Measurements from ENCODE around the gene ATRNL1.

Gene ATRNL1

DNA sequence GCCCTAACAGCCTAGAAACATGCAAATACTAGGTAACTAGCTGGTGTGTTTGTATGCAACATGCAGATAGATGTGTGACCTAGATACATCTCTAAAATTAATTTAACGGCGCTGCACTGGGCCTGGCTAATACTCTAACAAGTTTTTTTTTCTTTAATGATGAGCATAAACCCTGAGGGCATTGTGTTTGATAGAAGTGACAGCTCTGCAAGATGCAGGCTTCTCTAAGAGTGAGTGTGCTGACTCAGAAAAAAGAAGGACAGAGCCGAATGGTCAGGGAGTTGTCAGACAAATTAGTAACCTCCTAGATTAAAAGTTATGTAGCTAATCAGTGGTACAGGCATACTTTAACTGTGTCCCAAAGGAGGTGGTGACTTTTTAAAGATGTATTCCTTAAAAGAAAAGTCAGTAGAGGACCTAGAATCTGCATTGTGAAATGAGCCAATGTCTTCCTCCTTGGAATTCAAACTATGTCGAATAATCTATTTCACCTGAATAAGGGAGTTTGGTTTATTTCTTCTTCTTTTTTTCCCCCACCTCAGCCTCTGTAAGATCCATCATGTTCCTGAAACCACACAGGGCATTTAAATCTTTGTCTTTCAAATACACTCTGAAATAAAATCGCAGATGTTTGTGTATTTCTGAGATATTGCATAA is 864.7 kb downstream of the ATRNL1 start:
- DNase-seq = no peak

DNA sequence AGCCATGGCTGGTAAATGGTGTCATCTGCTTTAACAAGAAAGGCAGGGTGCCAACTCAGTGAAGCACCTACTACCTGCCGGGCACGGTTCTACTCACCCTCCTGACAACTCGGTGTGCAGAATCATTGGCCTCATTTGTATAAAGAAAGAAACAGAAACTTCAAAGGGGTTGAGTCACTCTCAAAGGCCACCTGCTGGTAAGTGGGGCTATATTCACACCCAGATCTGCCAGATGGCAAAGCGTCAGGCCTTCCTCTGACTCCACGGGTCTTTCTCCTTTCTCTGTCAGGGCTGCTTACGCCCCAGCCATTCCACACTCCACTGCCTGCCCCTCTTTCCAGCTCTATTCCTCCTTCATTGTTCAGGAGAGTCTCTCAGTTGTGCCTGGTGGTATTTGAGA is 870.7 kb downstream of the ATRNL1 start:
- no peak for DNase-seq

- no peak for DNase-seq
Observed at GRCh38 chr10:115964827-115965226, 871.7 kb downstream of the ATRNL1 start.

DNA sequence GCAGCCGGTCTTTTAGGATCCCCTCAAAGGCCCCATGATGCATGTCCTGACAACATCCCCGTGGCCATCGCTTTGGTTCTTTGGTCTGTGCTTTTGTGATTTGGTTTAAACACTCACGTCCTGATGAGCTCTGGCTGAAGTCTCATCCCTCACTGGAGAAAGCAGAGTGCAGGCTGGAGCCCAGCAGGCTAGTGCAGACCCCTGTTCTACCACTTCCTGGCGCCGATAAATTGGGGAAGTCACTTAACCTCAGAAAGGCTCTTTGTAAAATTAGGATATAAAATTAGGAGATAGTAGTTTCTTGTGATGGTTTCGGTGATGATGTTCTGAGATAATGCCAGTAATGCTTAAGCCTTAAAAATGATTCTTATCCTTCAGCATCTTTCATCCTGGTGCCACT is 872.2 kb downstream of the ATRNL1 start:
- DNase-seq = no peak

GRCh38 chr10:115968236-115968635 is 875.1 kb downstream of the ATRNL1 start:
- DNase-seq = no peak

- no peak for DNase-seq
Observed at GRCh38 chr10:115969591-115969990, 876.4 kb downstream of the ATRNL1 start.

GRCh38 chr10:115971921-115972320 is 878.8 kb downstream of the ATRNL1 start:
- no peak for DNase-seq

GRCh38 chr10:115972426-115972825 is 879.3 kb downstream of the ATRNL1 start:
- no peak for DNase-seq

- no peak for DNase-seq
Observed at GRCh38 chr10:115974351-115974750, 881.2 kb downstream of the ATRNL1 start.

DNA sequence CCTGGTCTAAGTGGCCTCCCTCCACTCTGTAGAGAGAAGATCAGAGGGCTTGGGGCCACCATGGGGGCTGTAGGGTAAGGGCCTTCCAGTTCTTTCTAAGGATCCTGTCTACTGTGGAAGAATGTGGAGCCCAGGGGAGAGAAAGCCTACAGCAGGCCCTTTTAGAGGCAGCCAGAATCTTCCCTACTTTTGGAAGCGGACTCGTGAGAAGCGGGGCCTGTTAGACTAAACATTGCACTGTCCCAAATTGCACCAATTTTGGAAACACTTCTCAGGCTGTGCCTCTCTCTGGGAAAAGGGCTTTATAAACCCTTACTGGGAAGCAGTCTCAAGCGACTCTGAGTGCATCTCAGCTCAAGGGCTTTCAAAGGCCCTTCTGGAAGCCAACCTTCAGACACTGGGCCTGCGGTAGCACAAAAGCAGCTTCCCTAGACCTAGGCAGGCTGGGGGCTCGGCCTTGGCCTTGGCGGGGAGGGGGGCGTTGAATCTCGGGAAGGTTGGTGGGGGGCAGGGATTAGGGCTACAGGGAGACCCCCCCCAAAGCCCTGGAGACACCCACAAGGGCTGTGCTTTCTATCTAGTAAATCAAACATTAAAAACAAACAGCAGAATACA is 881.8 kb downstream of the ATRNL1 start:
- DNase-seq = no peak

GRCh38 chr10:115975506-115975905 is 882.3 kb downstream of the ATRNL1 start:
- no peak for DNase-seq

- no peak for DNase-seq
Observed at GRCh38 chr10:115976342-115976741, 883.2 kb downstream of the ATRNL1 start.

- no peak for DNase-seq
Observed at GRCh38 chr10:115977855-115978254, 884.7 kb downstream of the ATRNL1 start.

GRCh38 chr10:115979576-115979975 is 886.4 kb downstream of the ATRNL1 start:
- DNase-seq = no peak

GRCh38 chr10:115980470-115980869 is 887.3 kb downstream of the ATRNL1 start:
- no peak for DNase-seq

- no peak for DNase-seq
Observed at GRCh38 chr10:115981081-115981480, 887.9 kb downstream of the ATRNL1 start.

GRCh38 chr10:115982076-115982475 is 888.9 kb downstream of the ATRNL1 start:
- no peak for DNase-seq

GRCh38 chr10:115982526-115982925 is 889.4 kb downstream of the ATRNL1 start:
- no peak for DNase-seq

DNA sequence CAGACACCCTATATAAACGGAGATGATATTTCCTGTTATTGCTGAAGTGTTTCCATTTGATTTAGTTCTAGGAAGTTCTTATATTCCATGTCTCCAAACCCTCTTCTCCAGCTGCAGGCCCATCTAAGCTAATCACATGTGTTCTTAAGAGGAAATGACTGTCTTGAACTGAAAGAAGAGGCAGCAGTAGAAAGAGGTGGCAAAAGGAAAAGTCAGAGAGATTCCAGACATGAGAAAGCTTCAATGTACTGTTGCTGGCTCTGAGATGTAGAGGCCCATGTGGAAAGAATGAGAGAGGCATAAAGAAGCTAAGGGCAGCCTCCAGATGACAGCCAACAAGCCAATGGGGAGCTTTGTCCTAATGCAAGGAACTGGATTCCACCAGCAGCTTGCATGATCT is 892.6 kb downstream of the ATRNL1 start:
- DNase-seq = no peak

DNA sequence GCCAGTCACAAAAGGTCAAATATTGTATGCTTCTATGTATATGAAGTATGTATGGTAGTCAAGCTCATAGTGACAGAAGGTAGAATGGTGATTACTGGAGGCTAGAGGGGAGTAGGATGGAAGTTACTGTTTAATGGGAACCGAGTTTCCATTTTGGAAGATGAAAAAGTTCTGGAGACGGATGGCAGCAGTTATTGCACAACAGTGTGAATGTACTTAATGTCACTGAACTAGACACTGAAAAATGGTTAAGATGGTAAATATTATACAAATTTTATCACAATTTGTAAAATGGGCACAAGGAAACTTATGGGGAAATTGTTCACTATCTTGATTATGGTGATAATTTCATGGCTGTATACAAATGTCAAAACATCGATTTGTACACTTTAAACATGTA is 895.2 kb downstream of the ATRNL1 start:
- no peak for DNase-seq

GRCh38 chr10:115989621-115990020 is 896.5 kb downstream of the ATRNL1 start:
- no peak for DNase-seq

DNA sequence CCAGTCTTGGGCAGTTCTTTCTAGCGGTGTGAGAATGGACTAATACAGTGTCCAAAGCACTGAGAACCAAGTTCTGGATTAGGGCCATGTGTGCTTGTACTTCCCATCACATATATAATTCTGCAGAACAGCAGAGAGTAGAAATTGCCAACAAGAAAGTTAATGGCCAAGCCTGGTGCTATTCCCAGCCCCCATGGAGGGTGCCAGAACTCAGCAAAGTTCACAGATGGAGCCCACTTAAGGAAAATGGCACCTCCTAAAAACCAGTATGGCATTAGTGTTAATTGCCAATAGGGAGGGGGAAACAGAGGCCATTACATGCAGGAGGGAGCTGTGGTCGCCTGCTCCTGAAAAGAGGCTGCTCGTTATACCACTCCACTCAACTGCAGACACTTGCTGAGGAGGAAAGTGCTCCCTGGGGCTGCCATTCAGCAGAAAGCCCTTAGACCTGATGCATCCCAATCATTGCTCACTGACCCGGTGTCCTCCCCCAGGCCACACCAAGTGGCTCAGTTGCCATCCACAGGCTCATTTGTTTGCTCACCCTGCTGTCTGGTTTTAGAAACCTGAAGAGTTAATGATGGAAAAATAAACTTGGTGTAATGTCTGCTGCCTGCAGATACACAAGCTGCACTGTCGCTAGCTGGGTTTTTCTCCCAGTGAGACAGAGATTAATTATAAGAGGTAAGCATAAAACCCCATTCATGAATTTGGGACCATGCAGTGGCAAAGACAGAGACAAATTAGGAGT is 899.2 kb downstream of the ATRNL1 start:
- DNase-seq = no peak

DNA sequence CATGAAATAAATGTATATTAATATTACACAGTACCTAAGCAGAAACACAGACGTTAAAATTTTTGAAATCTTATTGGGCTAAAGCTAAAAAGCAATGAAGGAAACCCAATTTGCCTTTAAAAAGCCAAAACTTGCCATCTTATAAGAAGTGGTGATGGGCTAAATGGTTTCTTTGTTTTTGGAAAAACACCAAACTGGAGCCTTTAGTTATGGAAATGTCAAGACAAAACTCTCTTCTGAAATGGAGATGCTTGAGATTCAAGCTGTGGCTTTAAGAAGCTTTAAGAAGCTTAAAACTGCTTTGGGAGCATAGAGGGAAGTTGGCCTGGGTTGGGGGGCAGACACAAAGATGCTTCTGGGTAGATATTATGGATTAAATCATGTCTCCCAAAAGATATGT is 902.9 kb downstream of the ATRNL1 start:
- no peak for DNase-seq

- DNase-seq = no peak
Observed at GRCh38 chr10:115998301-115998700, 905.1 kb downstream of the ATRNL1 start.
